Ishikawa (cell line): Measurements from ENCODE around the gene PLEKHA3.

Experiments
- CEBPB ChIP-seq: IDR thresholded peaks from 2 replicates; pipeline ENCODE4 v1.6.1; 2012
- CREB1 ChIP-seq: IDR thresholded peaks from 2 replicates; pipeline ENCODE4 v1.6.1; 2012; ENCODE audit warnings: low read depth
- EGR1 ChIP-seq: IDR thresholded peaks from 2 replicates; pipeline ENCODE4 v1.6.1; 2012
- EP300 ChIP-seq: IDR thresholded peaks from 2 replicates; pipeline ENCODE4 v1.6.1; 2012; ENCODE audit warnings: borderline replicate concordance
- FOXM1 ChIP-seq: IDR thresholded peaks from 2 replicates; pipeline ENCODE4 v1.6.1; 2012; ENCODE audit warnings: low read depth, borderline replicate concordance
- NFIC ChIP-seq: IDR thresholded peaks from 2 replicates; pipeline ENCODE4 v1.6.1; 2012
- RAD21 ChIP-seq: IDR thresholded peaks from 2 replicates; pipeline ENCODE4 v1.6.1; 2012; ENCODE audit warnings: low read depth
- TAF1 ChIP-seq: IDR thresholded peaks from 2 replicates; pipeline ENCODE4 v1.6.1; 2012; ENCODE audit warnings: low read depth, mild to moderate bottlenecking
- TCF12 ChIP-seq: IDR thresholded peaks from 2 replicates; pipeline ENCODE4 v1.6.1; 2012; ENCODE audit warnings: low read depth
- TEAD4 ChIP-seq: IDR thresholded peaks from 2 replicates; pipeline ENCODE4 v1.6.1; 2012
- YY1 ChIP-seq: IDR thresholded peaks from 2 replicates; pipeline ENCODE4 v1.6.1; 2012; ENCODE audit warnings: low read depth
- ZBTB7A ChIP-seq: IDR thresholded peaks from 2 replicates; pipeline ENCODE4 v1.6.1; 2012; ENCODE audit warnings: low read depth
- TF ChIP-seq, protein P1 (sequence below): IDR thresholded peaks from 2 replicates; pipeline ENCODE4 v1.6.1; 2012
- TF ChIP-seq, protein P2 (sequence below): IDR thresholded peaks from 2 replicates; pipeline ENCODE4 v1.6.1; 2012
- TF ChIP-seq, protein P3 (sequence below): IDR thresholded peaks from 2 replicates; pipeline ENCODE4 v1.6.1; 2012; ENCODE audit warnings: low read depth, mild to moderate bottlenecking

PLEKHA3 gene

DNA sequence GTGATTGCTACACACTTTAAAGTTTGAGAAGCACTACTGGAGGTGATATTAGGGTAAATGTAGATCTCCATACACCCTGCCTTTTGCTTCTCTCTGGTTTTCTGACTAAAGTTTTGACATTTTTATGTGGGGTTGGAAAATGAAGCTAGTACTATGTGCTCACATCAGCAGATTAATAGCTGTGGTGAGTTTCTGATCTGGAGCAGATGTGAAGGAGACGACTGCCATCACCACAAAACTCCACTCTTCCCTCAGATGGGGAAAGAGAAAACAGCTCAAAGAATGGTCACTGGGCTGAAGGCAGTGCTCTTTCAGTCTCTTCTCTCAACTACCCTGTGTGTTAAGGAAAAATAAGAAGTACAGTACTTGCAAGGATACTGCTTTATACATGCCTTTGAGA is 37.2 kb downstream of the PLEKHA3 start:
- TF ChIP-seq ZBTB7A (no peak), YY1 (no peak), CEBPB (no peak), TAF1 (no peak), EP300 (no peak), CREB1 (no peak), EGR1 (no peak)
- TF ChIP-seq, protein P1, sequence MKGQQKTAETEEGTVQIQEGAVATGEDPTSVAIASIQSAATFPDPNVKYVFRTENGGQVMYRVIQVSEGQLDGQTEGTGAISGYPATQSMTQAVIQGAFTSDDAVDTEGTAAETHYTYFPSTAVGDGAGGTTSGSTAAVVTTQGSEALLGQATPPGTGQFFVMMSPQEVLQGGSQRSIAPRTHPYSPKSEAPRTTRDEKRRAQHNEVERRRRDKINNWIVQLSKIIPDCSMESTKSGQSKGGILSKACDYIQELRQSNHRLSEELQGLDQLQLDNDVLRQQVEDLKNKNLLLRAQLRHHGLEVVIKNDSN, result no peak
- TF ChIP-seq, protein P2, sequence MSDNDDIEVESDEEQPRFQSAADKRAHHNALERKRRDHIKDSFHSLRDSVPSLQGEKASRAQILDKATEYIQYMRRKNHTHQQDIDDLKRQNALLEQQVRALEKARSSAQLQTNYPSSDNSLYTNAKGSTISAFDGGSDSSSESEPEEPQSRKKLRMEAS, result no peak
- TF ChIP-seq, protein P3, sequence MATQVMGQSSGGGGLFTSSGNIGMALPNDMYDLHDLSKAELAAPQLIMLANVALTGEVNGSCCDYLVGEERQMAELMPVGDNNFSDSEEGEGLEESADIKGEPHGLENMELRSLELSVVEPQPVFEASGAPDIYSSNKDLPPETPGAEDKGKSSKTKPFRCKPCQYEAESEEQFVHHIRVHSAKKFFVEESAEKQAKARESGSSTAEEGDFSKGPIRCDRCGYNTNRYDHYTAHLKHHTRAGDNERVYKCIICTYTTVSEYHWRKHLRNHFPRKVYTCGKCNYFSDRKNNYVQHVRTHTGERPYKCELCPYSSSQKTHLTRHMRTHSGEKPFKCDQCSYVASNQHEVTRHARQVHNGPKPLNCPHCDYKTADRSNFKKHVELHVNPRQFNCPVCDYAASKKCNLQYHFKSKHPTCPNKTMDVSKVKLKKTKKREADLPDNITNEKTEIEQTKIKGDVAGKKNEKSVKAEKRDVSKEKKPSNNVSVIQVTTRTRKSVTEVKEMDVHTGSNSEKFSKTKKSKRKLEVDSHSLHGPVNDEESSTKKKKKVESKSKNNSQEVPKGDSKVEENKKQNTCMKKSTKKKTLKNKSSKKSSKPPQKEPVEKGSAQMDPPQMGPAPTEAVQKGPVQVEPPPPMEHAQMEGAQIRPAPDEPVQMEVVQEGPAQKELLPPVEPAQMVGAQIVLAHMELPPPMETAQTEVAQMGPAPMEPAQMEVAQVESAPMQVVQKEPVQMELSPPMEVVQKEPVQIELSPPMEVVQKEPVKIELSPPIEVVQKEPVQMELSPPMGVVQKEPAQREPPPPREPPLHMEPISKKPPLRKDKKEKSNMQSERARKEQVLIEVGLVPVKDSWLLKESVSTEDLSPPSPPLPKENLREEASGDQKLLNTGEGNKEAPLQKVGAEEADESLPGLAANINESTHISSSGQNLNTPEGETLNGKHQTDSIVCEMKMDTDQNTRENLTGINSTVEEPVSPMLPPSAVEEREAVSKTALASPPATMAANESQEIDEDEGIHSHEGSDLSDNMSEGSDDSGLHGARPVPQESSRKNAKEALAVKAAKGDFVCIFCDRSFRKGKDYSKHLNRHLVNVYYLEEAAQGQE, result no peak

DNA sequence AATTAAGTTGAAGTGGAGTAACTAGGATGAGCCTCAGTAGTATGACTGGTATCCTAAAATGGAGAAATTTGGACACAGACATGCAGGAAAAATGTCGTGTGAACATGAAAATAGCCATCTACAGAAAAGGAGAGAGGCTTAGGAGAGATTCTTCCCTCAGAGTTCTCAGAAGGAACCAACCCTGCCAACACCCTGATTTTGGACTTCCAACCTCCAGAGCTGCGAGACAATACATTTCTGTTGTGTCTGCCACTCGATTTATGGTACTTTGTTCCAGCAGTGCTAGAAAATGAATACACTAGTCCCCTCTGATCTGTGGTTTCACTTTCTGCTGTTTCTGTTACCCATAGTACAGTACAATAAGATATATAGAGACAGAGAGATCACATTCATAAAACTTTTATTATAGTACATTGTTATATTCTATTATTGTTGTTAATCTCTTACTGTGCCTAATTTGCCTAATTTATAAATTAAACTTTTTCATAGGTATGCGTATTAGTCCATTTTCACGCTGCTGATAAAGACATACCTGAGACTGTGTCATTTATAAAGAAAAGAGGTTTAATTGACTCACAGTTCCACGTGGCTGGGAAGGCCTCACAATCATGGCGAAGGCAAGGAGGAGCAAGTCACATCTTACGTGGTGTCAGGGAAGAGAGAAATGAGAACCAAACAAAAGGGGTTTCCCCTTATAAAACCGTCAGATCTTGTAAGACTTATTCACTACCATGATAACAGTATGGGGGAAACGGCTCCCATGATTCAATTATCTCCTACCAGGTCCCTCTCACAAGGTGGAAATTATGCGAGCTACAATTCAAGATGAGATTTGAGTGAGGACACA is 41.3 kb downstream of the PLEKHA3 start:
- no peak for TF ChIP-seq EGR1
- TF ChIP-seq, protein P2, result no peak
- no peak for TF ChIP-seq YY1
- TF ChIP-seq EP300, result no peak
- TF ChIP-seq, protein P3, result no peak
- TF ChIP-seq ZBTB7A, result no peak
- no peak for TF ChIP-seq TCF12
- no peak for TF ChIP-seq TAF1
- TF ChIP-seq NFIC, result no peak
- TF ChIP-seq CEBPB, result no peak
- no peak for TF ChIP-seq RAD21
- TF ChIP-seq, protein P1, result no peak
- TF ChIP-seq TEAD4, result no peak
- no peak for TF ChIP-seq CREB1
- no peak for TF ChIP-seq FOXM1

DNA sequence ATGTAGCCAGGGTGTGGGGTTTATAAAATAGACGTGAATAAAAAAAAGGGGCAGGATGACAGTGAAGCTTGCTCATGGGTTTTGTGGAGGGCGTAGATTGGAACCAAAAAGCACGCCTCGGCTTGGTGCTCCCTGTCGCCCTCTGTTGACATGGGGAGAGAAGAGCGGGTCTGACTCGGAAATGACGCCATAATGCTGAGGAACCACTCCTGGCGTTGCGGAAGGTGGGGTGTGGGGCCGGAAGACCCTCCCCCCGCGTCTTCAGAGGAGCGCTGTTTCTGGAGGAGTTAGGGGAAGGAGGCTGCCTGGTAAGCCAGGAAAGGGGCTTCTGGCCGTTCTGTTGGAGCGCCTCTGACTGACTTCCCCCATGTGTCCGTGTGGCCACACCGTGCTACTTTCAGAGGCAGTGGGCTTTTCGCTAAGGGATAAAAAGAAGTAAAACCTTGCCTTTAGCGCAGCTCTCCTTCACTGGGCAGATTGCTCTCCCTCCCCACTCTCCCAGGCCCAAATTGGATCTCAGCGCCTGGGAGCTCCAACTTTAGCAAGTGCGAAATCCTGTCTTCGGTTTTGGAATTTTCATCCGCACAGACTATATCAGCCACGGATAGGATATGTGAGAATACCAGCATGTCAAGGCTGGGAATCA is 42.8 kb downstream of the PLEKHA3 start:
- TF ChIP-seq YY1 (peak; percentile 64; the same call in 1 of the 2 replicates), NFIC (no peak), EGR1 (no peak), TEAD4 (peak; percentile 37), FOXM1 (no peak), EP300 (no peak), ZBTB7A (peak; percentile 75; the same call in 1 of the 2 replicates), CEBPB (no peak), RAD21 (peak; percentile 47), TCF12 (peak; percentile 66; the same call in 1 of the 2 replicates), TAF1 (peak; percentile 88), CREB1 (peak; percentile 85)
- TF ChIP-seq, protein P2, result peak; percentile 89
- TF ChIP-seq, protein P3, result no peak
- TF ChIP-seq, protein P1, result no peak
